Activated naive CD8-positive, alpha-beta T cell (primary cell): ENCODE data around the gene RPRD1B.

Source experiments
- H3K27ac Mint-ChIP-seq: one replicate; pipeline ENCODE4 v1.8.0; 2021; ENCODE audit warnings: mixed read lengths
- H3K27me3 Mint-ChIP-seq: one replicate; pipeline ENCODE4 v1.8.0; 2021; ENCODE audit warnings: mixed read lengths
- H3K36me3 Mint-ChIP-seq: one replicate; pipeline ENCODE4 v1.8.0; 2021; ENCODE audit warnings: mixed read lengths
- H3K4me1 Mint-ChIP-seq: one replicate; pipeline ENCODE4 v1.8.0; 2021; ENCODE audit warnings: low read depth, mixed read lengths
- H3K4me3 Mint-ChIP-seq: one replicate; pipeline ENCODE4 v1.8.0; 2021; ENCODE audit warnings: mild to moderate bottlenecking, mixed read lengths
- H3K9me3 Mint-ChIP-seq: one replicate; pipeline ENCODE4 v1.8.0; 2021; ENCODE audit warnings: low read depth, mixed read lengths

RPRD1B gene

GRCh38 chr20:38120625-38120988, 87.1 kb downstream of the RPRD1B start:
- Mint-ChIP-seq H3K4me1 (no peaks in the 10 kb centered on the region), H3K27ac (no peak overlapping the region), H3K36me3 (peaks cover 2% of the 10 kb centered on the region), H3K9me3 (no peaks in the 10 kb centered on the region), H3K4me3 (no peak overlapping the region), H3K27me3 (no peaks in the 10 kb centered on the region)

DNA sequence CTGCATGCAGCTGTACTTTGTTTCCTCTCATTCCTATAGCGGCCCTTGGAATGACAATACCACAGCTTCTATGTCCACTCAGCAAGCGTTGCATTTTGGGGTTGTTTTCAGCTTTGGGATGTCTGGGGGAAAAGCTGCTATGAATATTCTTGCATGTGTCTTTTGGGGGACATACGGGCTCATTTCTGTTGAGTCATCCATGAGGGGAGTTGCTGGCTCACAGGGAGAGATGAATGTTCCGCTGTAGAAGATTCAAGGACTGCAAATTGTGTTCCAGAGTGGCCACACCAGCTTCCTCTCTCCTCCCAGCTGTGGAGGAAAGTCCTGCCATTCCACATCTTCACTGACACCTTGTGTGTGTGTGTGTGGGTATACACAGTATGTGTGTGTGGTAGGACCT, 88.2 kb downstream of the RPRD1B start:
- Mint-ChIP-seq H3K4me1 (no peaks in the 10 kb centered on the region), H3K27ac (no peak overlapping the region), H3K4me3 (no peak overlapping the region), H3K9me3 (no peaks in the 10 kb centered on the region), H3K36me3 (peaks cover 2% of the 10 kb centered on the region), H3K27me3 (no peaks in the 10 kb centered on the region)

DNA sequence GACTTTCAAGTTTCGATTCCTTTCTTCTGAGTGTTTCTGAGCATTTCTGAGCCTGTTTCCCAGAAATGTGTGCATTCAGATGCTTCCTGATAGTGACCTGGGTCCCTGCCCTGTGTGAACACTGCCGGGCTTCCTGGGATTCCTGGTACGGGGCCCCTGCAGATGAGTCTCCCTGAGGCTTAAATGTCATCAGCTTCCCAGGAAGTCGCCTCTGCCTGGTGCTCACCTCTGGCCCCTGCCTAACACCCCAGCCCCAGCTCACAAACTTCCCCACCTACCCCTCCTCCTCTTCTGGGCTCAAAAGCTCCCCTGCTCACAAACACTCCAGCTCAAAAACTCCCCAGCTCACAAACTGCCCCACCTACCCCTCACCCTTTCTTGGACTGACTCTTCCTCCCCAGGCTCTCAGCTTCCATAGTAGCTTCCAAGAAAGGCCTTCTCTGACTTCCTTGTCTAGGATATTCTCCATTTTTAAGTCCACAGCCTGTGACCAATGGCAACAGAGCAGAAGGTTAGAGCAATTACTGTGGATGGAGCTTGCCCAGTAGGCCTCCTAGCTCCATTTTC, 89.6 kb downstream of the RPRD1B start:
- Mint-ChIP-seq H3K4me3 (no peak overlapping the region), H3K9me3 (no peaks in the 10 kb centered on the region), H3K27me3 (no peaks in the 10 kb centered on the region), H3K4me1 (no peaks in the 10 kb centered on the region), H3K27ac (no peak overlapping the region), H3K36me3 (peaks cover 2% of the 10 kb centered on the region)

DNA sequence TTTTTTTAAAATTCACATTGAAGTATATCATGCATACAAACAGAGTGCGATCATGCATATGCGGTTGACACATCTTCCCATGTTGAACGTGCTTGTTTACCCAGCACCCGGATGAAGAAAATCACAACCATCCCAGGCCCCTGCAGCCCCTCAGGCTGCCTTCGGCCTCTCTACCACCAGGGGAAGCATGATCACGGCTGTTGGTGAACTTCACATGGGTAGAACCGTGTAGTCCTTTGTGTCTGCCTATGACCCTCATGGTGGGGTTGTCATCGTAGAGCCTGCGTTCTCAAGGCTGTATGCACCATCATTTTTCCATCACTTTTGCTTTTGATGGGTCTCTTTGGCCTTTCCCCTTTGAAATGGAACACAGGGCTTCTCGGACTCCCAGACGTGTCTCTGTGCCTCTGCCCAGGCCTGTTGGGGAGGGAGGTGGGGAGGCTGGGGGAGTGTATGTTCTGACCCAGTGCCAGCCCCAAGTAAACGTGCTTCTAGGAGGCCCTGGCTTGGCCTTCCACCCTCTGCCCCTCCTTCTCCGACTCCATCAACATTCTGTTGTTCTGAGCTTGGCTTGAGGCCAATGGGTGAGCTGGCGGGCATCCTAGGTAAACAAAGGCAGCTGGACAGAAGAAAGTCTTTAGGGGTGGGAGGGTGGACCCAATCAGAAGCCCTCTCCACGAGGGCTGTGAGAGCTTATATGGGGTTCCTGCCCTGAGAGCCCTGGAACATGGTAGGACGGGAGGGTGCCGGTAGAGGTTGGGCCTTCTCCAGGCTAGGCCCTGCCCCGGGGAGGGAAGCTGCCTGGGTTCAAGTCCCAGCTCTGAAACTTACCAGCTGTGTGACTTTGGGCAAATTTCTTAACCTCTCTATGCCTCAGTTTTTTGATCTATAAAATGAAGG, 91.9 kb downstream of the RPRD1B start:
- Mint-ChIP-seq H3K9me3 (no peaks in the 10 kb centered on the region), H3K4me3 (no peak overlapping the region), H3K27ac (no peak overlapping the region), H3K27me3 (no peaks in the 10 kb centered on the region), H3K36me3 (no peaks in the 10 kb centered on the region), H3K4me1 (no peaks in the 10 kb centered on the region)

GRCh38 chr20:38126146-38126921, 92.8 kb downstream of the RPRD1B start:
- Mint-ChIP-seq H3K9me3 (no peaks in the 10 kb centered on the region), H3K27me3 (no peaks in the 10 kb centered on the region), H3K4me1 (no peaks in the 10 kb centered on the region), H3K4me3 (no peak overlapping the region), H3K36me3 (no peaks in the 10 kb centered on the region), H3K27ac (no peak overlapping the region)

DNA sequence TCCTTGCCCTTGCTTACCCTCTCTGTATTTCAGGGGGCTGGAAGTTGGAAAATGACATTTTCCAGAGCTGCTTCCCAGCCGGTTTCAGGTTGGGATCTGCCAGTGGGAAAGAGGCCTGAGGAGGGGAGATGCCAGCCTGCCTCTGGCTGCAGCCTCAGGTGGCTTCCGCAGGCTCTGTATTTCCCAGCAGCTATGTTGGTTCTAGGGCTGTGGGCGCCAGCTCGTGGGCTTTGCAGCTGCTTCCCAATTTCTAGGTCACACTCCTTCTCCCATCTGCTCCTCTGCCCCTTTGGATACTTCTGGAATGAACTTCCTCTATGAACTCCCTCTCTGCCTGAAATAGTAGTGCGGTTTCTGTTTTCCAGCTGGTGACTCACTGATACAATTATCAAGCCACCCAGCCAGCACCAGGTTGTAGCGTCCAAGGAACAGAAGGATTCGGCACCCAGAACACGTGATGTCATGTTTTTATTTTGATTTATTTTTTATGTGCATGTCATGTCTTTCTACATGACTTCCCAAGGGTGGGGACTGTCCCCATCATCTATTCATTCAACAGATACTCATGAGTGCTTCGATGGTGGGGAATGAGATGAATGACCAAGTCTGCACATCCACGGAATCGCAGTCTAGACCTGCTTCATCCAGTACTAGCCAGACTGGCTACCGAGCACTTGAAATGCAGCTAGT, 93.5 kb downstream of the RPRD1B start:
- Mint-ChIP-seq H3K9me3 (no peaks in the 10 kb centered on the region), H3K27ac (no peak overlapping the region), H3K36me3 (no peaks in the 10 kb centered on the region), H3K27me3 (no peaks in the 10 kb centered on the region), H3K4me3 (no peak overlapping the region), H3K4me1 (no peaks in the 10 kb centered on the region)

DNA sequence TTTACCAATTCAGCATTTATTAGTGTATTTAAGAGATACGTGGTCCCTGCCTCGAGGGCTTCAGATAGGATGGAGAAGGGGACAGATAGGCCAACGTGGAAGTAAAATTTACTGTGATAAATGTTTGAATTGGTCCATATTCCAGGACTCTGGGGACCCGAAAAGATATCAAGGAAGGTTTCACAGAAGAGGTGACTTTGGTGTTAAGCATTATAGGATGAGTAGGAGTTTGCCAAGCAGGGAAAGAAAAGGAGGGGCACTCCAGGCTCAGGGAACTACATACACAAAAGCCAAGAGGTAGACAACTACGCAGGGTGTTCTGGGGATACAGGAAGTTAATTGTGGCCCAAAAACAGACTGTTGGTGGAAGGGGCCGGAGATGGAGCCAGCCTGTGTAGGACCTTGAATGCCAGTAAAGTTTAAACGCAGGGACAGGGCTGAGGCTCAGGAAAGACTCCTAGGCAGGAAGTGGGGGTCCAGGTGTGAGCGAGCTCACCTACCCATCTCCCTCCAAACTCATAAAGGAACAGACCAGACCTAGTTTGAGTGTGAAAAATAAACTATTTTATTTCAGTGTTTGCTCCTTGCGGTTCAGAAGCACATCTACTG, 94.5 kb downstream of the RPRD1B start:
- Mint-ChIP-seq H3K27me3 (no peaks in the 10 kb centered on the region), H3K9me3 (no peaks in the 10 kb centered on the region), H3K27ac (no peak overlapping the region), H3K4me3 (no peak overlapping the region), H3K4me1 (no peaks in the 10 kb centered on the region), H3K36me3 (no peaks in the 10 kb centered on the region)

GRCh38 chr20:38128691-38129090, 95.1 kb downstream of the RPRD1B start:
- Mint-ChIP-seq H3K4me3 (no peak overlapping the region), H3K9me3 (no peaks in the 10 kb centered on the region), H3K27ac (no peak overlapping the region), H3K36me3 (no peaks in the 10 kb centered on the region), H3K27me3 (no peaks in the 10 kb centered on the region), H3K4me1 (no peaks in the 10 kb centered on the region)

- Mint-ChIP-seq H3K4me1 (peaks cover 2% of the 10 kb centered on the region), H3K36me3 (no peaks in the 10 kb centered on the region), H3K9me3 (no peaks in the 10 kb centered on the region), H3K4me3 (no peak overlapping the region), H3K27me3 (no peaks in the 10 kb centered on the region), H3K27ac (no peak overlapping the region)
These were observed 95.8 kb downstream of the RPRD1B start for GRCh38 chr20:38129248-38129865.

- Mint-ChIP-seq H3K4me1 (peaks cover 6% of the 10 kb centered on the region), H3K9me3 (no peaks in the 10 kb centered on the region), H3K27me3 (no peaks in the 10 kb centered on the region), H3K4me3 (no peak overlapping the region), H3K36me3 (no peaks in the 10 kb centered on the region), H3K27ac (no peak overlapping the region)
These were observed 96.5 kb downstream of the RPRD1B start for GRCh38 chr20:38129893-38130609.

GRCh38 chr20:38130687-38131587, 97.4 kb downstream of the RPRD1B start:
- no peaks in the 10 kb centered on the region for H3K36me3 Mint-ChIP-seq
- H3K4me3 Mint-ChIP-seq = no peak overlapping the region
- no peak overlapping the region for H3K27ac Mint-ChIP-seq
- no peaks in the 10 kb centered on the region for H3K9me3 Mint-ChIP-seq
- no peaks in the 10 kb centered on the region for H3K27me3 Mint-ChIP-seq
- H3K4me1 Mint-ChIP-seq = peaks cover 6% of the 10 kb centered on the region

GRCh38 chr20:38131588-38132121, 98.1 kb downstream of the RPRD1B start:
- Mint-ChIP-seq H3K4me3 (no peak overlapping the region), H3K36me3 (no peaks in the 10 kb centered on the region), H3K27me3 (no peaks in the 10 kb centered on the region), H3K4me1 (peaks cover 6% of the 10 kb centered on the region), H3K9me3 (no peaks in the 10 kb centered on the region), H3K27ac (no peak overlapping the region)
